ENCODE data around the gene DNAJC4.
"Not testable (repeated sequence)": the region's sequence is repeated elsewhere in the genome, so short reads cannot be mapped to it uniquely, and the experiment has no call there.

DNAJC4 gene

DNA sequence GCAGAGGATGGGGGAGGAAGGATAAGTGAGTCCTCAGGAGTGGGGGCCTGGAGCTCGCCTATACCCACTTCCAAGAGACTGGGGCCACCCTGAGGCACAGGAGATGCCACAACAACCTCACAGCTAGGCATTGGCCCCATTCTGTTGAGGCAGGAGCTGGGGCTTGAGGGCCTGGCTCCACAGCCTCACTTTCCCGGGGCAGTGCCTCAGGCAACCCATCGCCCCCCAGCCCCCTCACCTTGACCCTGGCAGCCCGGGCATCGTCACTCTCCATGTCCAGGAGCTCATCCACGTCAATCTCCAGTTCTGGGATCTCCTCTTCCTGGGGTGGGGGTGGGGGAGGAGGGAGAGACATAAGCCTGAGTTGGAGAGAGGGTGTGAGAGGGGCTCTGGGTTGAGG is 14.6 kb downstream of the DNAJC4 start:
- peaks cover 28% of the 10 kb centered on the region for H3K4me1 ChIP-seq (ENCODE audit: control insufficient read depth, insufficient read depth, low read length)

DNA sequence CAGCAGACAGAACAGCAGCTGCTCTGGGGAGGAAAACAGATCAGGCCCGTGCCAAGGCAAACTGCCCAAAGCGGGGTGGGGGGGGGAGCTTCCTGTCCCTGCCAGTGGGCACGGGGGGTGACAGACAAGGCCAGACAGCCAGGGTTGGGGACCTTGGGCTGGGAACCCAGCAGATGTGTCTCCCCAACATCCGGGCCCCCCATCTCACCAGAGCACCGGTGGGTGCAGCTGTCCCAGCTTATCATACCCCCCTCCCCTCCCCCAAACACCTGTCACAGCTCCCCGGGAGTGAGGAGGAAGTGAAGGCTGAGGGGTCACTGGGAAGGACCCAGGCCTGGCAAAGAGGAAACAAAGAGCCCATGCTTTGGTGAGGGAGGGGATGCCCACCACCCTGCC is 15.1 kb downstream of the DNAJC4 start:
- Histone ChIP-seq H3K36me3 (ENCODE audit: control insufficient read depth, insufficient read depth, low read length) (peaks cover 5% of the 10 kb centered on the region), H3K27me3 (ENCODE audit: control insufficient read depth, insufficient read depth, low read length, poor library complexity, severe bottlenecking) (peaks cover 7% of the 10 kb centered on the region), H3K9me3 (ENCODE audit: control insufficient read depth, low read length) (no peaks in the 10 kb centered on the region), H3K27ac (ENCODE audit: insufficient read depth, low read depth, low read length, poor library complexity, severe bottlenecking) (no peak overlapping the region), H3K4me1 (ENCODE audit: control insufficient read depth, insufficient read depth, low read length) (peaks cover 26% of the 10 kb centered on the region), H3K4me3 (ENCODE audit: insufficient read depth, low read depth, low read length) (peak overlapping the region; percentile 76)
- WGBS, 2 experiments, result 39 to 47% methylated on average over 4 to 6 of the region's 6 CpGs

More for the DNA sequence above, 14.6 kb downstream of the DNAJC4 start:
- Histone ChIP-seq H3K9me3 (ENCODE audit: control insufficient read depth, low read length) (no peaks in the 10 kb centered on the region), H3K27ac (ENCODE audit: insufficient read depth, low read depth, low read length, poor library complexity, severe bottlenecking) (no peak overlapping the region), H3K36me3 (ENCODE audit: control insufficient read depth, insufficient read depth, low read length) (peaks cover 5% of the 10 kb centered on the region), H3K4me3 (ENCODE audit: insufficient read depth, low read depth, low read length) (peak overlapping the region; percentile 76), H3K27me3 (ENCODE audit: control insufficient read depth, insufficient read depth, low read length, poor library complexity, severe bottlenecking) (peaks cover 7% of the 10 kb centered on the region)
- WGBS, 2 experiments, result 80 to 85% methylated on average over 6 of the region's 6 CpGs

DNA sequence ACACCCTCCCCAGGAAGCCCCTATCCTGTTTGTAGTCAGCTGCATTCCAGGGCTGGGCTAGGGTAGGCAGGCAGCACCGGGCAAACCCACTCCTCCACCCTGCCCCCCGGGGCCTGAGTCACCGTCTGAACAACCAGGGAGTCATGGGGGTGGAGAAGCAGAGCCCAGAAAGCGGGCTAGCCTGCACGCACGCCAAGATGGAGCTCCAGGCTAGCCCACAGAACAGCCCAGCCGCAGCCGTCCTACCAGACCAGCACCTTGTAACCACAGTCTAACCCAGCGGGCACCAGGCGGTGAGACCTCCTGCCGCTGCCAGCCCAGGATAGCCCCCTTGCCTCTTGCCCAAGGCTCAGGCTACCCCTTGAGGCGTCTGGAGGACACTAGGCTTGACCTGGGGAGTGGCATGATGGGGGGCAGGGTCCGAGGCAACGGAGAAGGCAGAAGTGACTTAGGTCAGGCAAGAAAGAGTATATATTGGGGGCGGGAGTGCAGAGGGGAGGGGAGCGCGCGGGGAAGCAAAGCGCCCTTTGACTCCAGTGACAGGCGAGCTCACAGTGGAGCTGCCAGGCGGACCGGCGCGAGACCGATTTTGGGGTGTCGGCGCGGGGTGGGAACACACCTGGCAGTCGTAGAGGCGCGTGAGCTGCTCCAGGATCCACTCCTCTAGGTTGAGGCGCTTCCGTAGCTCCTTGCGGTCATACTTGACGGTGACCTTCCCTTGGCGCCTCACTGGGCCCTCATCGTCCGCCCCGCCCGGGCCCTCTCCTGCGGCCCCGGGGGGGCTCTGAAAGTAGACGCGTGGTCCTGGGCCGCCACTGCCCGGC is 15.7 kb downstream of the DNAJC4 start:
- no peaks in the 10 kb centered on the region for H3K9me3 ChIP-seq (ENCODE audit: control insufficient read depth, low read length)
- H3K4me1 ChIP-seq (ENCODE audit: control insufficient read depth, insufficient read depth, low read length), result peaks cover 32% of the 10 kb centered on the region
- H3K27ac ChIP-seq (ENCODE audit: insufficient read depth, low read depth, low read length, poor library complexity, severe bottlenecking), result no peak overlapping the region
- peaks cover 5% of the 10 kb centered on the region for H3K36me3 ChIP-seq (ENCODE audit: control insufficient read depth, insufficient read depth, low read length)
- H3K4me3 ChIP-seq (ENCODE audit: insufficient read depth, low read depth, low read length), result peak overlapping the region; percentile 76
- H3K27me3 ChIP-seq (ENCODE audit: control insufficient read depth, insufficient read depth, low read length, poor library complexity, severe bottlenecking), result peaks cover 10% of the 10 kb centered on the region
- 1% methylated on average over 46 of the region's 46 CpGs for WGBS, 2 experiments

- not testable (repeated sequence) for H3K27ac ChIP-seq (ENCODE audit: insufficient read depth, low read depth, low read length, poor library complexity, severe bottlenecking); H3K9me3 ChIP-seq (ENCODE audit: control insufficient read depth, low read length); H3K36me3 ChIP-seq (ENCODE audit: control insufficient read depth, insufficient read depth, low read length)
- peak overlapping the region; percentile 77 for H3K4me3 ChIP-seq (ENCODE audit: insufficient read depth, low read depth, low read length)
- peaks cover 10% of the 10 kb centered on the region for H3K27me3 ChIP-seq (ENCODE audit: control insufficient read depth, insufficient read depth, low read length, poor library complexity, severe bottlenecking)
- H3K4me1 ChIP-seq (ENCODE audit: control insufficient read depth, insufficient read depth, low read length), result peaks cover 32% of the 10 kb centered on the region
- whole genome bisulfite sequencing, 2 experiments, result 0% methylated on average over 43 of the region's 43 CpGs
Observed at GRCh38 chr11:64246621-64246870, 16.2 kb downstream of the DNAJC4 start.

DNA sequence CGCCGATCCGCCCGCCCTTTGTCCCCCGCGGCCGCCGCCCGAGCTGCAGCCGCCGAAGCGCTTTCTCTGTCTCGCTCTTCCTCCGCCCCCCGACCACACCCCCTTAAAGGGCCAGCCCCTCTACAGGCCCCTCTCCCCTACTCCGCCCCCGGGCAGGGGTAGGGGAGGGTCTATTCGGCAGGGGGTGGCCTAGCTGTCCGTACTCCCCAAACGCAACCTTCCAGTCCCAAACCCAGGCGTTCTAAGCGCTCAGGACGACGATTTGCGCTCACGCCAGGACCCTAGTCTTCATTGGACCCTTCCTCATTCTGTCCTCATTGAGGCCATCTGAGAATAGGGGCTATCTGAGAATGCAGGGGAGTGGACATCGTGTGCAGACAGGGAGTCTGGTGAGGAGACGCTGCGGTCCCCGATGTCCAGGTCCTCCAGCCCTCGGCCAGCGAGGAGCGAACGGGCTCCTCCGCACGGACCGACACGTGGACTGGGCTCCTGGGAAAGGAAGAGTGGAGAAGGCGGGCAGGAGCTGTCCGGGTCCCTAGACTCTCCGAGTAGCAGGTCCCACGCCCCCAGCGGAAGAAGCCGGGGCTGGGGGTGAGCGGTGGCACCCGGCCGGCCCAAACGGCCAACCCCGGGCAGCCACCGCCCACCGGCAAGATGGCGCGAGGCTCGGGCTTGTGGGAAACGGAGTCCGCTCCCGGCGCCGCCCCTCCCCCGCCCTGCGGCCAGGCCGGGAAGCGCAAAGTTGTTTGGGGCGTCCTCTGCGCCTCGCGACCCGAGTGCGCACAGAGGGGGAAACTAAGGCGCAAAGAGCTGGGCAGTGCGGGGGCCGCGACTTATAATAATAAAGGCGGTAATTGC is 16.8 kb downstream of the DNAJC4 start, which contains the start of gene PPP1R14B:
Gene PPP1R14B, minus strand, starts transcription at position 73 of the 858 bp plus-strand sequence. CDS start 270 bp downstream, outside the sequence.
- no peaks in the 10 kb centered on the region for H3K9me3 ChIP-seq (ENCODE audit: control insufficient read depth, low read length)
- peaks cover 31% of the 10 kb centered on the region for H3K4me1 ChIP-seq (ENCODE audit: control insufficient read depth, insufficient read depth, low read length)
- peaks cover 10% of the 10 kb centered on the region for H3K27me3 ChIP-seq (ENCODE audit: control insufficient read depth, insufficient read depth, low read length, poor library complexity, severe bottlenecking)
- H3K4me3 ChIP-seq (ENCODE audit: insufficient read depth, low read depth, low read length), result peak within 1 kb of the TSS; percentile 77
- WGBS, 2 experiments, result 0% methylated on average over 69 to 74 of the region's 74 CpGs
- peaks cover 5% of the 10 kb centered on the region for H3K36me3 ChIP-seq (ENCODE audit: control insufficient read depth, insufficient read depth, low read length)
- H3K27ac ChIP-seq (ENCODE audit: insufficient read depth, low read depth, low read length, poor library complexity, severe bottlenecking), result peak within 1 kb of the TSS; percentile 86

DNA sequence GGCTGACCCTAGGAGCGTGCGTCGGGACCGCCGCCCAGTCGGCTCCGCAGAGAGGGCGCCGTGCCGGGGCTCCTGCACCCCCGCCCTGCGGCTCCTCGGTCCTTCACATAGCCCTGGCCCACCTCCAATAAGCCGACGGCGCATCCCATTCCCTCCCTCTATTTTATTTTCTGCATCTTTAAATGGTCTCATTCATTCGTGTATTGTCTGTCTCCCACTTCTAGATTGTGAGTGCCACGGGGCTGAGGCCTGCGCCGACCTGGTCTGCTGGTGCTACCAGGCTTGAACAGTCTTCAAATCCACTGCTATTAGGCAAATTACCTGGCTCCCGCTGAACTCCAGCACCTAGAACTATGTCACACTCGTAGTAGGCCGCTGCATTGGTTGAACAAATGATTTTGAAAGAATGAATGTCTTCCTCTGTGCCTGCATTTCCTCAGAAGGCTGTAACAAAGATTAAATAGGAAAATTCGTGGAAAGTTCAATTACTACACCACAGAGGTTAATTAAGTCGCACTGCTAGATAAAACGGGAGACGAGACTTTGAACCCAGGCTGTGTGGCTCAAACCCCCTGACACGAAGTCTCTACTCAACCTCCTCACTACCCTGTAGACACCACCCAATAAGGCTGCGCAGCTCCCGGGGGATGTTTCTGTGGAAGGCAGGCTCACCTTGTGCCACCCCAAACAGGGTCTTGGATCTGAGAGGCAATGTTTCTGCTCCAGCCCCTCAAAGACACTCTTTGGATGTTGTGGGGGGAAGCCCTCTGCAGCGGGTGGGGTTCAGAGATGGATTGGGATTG is 17.6 kb downstream of the DNAJC4 start:
- H3K27me3 ChIP-seq (ENCODE audit: control insufficient read depth, insufficient read depth, low read length, poor library complexity, severe bottlenecking), result peaks cover 10% of the 10 kb centered on the region
- WGBS, 2 experiments, result 41% methylated on average over 31 of the region's 31 CpGs
- H3K9me3 ChIP-seq (ENCODE audit: control insufficient read depth, low read length), result no peaks in the 10 kb centered on the region
- no peak overlapping the region for H3K27ac ChIP-seq (ENCODE audit: insufficient read depth, low read depth, low read length, poor library complexity, severe bottlenecking)
- H3K36me3 ChIP-seq (ENCODE audit: control insufficient read depth, insufficient read depth, low read length), result peaks cover 5% of the 10 kb centered on the region
- peak overlapping the region; percentile 77 for H3K4me3 ChIP-seq (ENCODE audit: insufficient read depth, low read depth, low read length)
- peaks cover 27% of the 10 kb centered on the region for H3K4me1 ChIP-seq (ENCODE audit: control insufficient read depth, insufficient read depth, low read length)

- no peaks in the 10 kb centered on the region for H3K9me3 ChIP-seq (ENCODE audit: control insufficient read depth, low read length)
- peaks cover 1% of the 10 kb centered on the region for H3K36me3 ChIP-seq (ENCODE audit: control insufficient read depth, insufficient read depth, low read length)
- no peak overlapping the region for H3K4me3 ChIP-seq (ENCODE audit: insufficient read depth, low read depth, low read length)
- no peak overlapping the region for H3K27ac ChIP-seq (ENCODE audit: insufficient read depth, low read depth, low read length, poor library complexity, severe bottlenecking)
- WGBS, 2 experiments, result 33 to 41% methylated on average over 7 of the region's 7 CpGs
- H3K4me1 ChIP-seq (ENCODE audit: control insufficient read depth, insufficient read depth, low read length), result peaks cover 27% of the 10 kb centered on the region
- peaks cover 10% of the 10 kb centered on the region for H3K27me3 ChIP-seq (ENCODE audit: control insufficient read depth, insufficient read depth, low read length, poor library complexity, severe bottlenecking)
Observed at GRCh38 chr11:64248578-64248977, 18.2 kb downstream of the DNAJC4 start.

GRCh38 chr11:64249038-64249437 is 18.7 kb downstream of the DNAJC4 start:
- 84 to 92% methylated on average over 4 of the region's 4 CpGs for WGBS, 2 experiments
- no peak overlapping the region for H3K27ac ChIP-seq (ENCODE audit: insufficient read depth, low read depth, low read length, poor library complexity, severe bottlenecking)

DNA sequence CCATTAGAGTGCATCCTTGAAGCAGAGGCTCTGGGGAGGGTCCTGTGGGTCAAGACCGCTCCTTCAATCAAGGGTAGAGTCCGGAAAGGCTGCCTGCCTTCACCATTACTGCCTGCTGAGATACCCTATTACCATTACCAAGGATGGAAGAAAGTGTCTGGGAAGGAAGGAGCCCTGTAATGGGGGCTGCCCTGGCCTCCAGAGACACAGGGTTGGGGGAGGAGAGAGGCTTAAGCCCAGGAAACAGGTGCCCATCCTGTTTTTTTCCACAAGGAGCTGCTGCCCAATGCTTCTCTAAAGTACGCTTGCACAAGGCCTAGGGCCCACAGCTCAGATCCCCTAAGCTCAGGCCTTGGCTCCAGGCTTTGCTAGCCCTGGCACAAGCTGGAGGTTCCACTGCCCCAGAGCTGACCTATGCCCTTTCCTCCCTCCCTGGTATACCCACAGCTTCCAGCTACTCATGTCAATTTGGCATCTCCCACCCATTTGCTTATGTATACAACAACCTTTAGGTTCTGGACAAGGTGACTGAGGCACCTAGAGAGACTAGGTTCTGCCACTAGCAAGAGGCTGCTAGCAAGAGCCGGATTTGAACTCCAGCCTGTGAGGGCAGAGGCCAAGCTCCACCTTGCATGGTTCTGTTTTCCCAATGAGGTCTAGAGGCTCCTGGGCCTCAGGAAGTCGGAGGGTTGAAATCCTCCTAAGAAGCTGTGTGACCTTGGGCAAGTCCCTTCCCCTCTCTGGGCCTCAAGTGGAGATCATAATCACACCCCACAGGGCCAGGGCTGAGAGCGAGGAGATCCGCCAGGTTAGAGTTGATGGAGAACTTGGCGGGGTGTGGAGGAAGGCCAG is 19.4 kb downstream of the DNAJC4 start:
- Histone ChIP-seq H3K9me3 (ENCODE audit: control insufficient read depth, low read length) (no peaks in the 10 kb centered on the region), H3K4me3 (ENCODE audit: insufficient read depth, low read depth, low read length) (peak overlapping the region; percentile 70), H3K27ac (ENCODE audit: insufficient read depth, low read depth, low read length, poor library complexity, severe bottlenecking) (no peak overlapping the region), H3K4me1 (ENCODE audit: control insufficient read depth, insufficient read depth, low read length) (peaks cover 27% of the 10 kb centered on the region), H3K36me3 (ENCODE audit: control insufficient read depth, insufficient read depth, low read length) (no peaks in the 10 kb centered on the region), H3K27me3 (ENCODE audit: control insufficient read depth, insufficient read depth, low read length, poor library complexity, severe bottlenecking) (peaks cover 10% of the 10 kb centered on the region)
- 65 to 71% methylated on average over 8 of the region's 8 CpGs for WGBS, 2 experiments

More at GRCh38 chr11:64249038-64249437, 18.7 kb downstream of the DNAJC4 start:
- Histone ChIP-seq H3K27me3 (ENCODE audit: control insufficient read depth, insufficient read depth, low read length, poor library complexity, severe bottlenecking) (peaks cover 10% of the 10 kb centered on the region), H3K36me3 (ENCODE audit: control insufficient read depth, insufficient read depth, low read length) (no peaks in the 10 kb centered on the region), H3K4me3 (ENCODE audit: insufficient read depth, low read depth, low read length) (no peak overlapping the region), H3K9me3 (ENCODE audit: control insufficient read depth, low read length) (no peaks in the 10 kb centered on the region), H3K4me1 (ENCODE audit: control insufficient read depth, insufficient read depth, low read length) (peaks cover 27% of the 10 kb centered on the region)

Data from ectodermal cell (in vitro differentiated cells).